Smooth muscle cell (in vitro differentiated cells): Measurements from ENCODE around the gene SIAH3. TPM values are rescaled to one million over a fixed set of nuclear protein-coding genes. Genes with fewer than 3 reads are reported as not detected.

Experiments used
- DNase-seq: peaks from one replicate; lab custom pipeline; 2025; ENCODE audit not compliant: unreplicated experiment; lab: John Stamatoyannopoulos, UW
- H2AFZ ChIP-seq: fragments of 200-600 bp; sonication (generic); 2 replicates; pipeline ENCODE4 v1.6.0; 2016; ENCODE audit warnings: antibody characterized with exemption, low read depth, mild to moderate bottlenecking
- H3F3A ChIP-seq: fragments of 200-600 bp; sonication (generic); 2 replicates; pipeline ENCODE4 v1.6.0; 2017; ENCODE audit warnings: antibody characterized with exemption, low read depth
- H3K27ac ChIP-seq: fragments of 200-600 bp; sonication (generic); 2 replicates; pipeline ENCODE4 v1.5.1; 2016; ENCODE audit warnings: low read depth, mild to moderate bottlenecking
- H3K27me3 ChIP-seq: fragments of 200-600 bp; sonication (generic); 2 replicates; pipeline ENCODE4 v1.6.1; 2016; ENCODE audit warnings: low read depth, mild to moderate bottlenecking
- H3K36me3 ChIP-seq: fragments of 200-600 bp; sonication (generic); 2 replicates; pipeline ENCODE4 v1.5.1; 2016; ENCODE audit warnings: low read depth
- H3K4me1 ChIP-seq: fragments of 200-600 bp; sonication (generic); 2 replicates; pipeline ENCODE4 v1.5.1; 2016; ENCODE audit warnings: low read depth
- H3K4me2 ChIP-seq: fragments of 200-600 bp; sonication (generic); 2 replicates; pipeline ENCODE4 v1.6.0; 2016; ENCODE audit warnings: mild to moderate bottlenecking
- H3K4me3 ChIP-seq: fragments of 200-600 bp; sonication (generic); 2 replicates; pipeline ENCODE4 v1.5.1; 2016; ENCODE audit warnings: mild to moderate bottlenecking
- H3K79me2 ChIP-seq: fragments of 200-600 bp; sonication (generic); 2 replicates; pipeline ENCODE4 v1.6.0; 2016; ENCODE audit warnings: low read depth, mild to moderate bottlenecking
- H3K9ac ChIP-seq: fragments of 200-600 bp; sonication (generic); 2 replicates; pipeline ENCODE4 v1.6.0; 2016; ENCODE audit warnings: low read depth
- H3K9me3 ChIP-seq: fragments of 200-600 bp; sonication (generic); replicated peaks from 2 replicates; pipeline ENCODE4 v1.5.1; 2016; ENCODE audit warnings: low read depth
- H4K20me1 ChIP-seq: fragments of 200-600 bp; sonication (generic); 2 replicates; pipeline ENCODE4 v1.6.0; 2016; ENCODE audit warnings: low read depth
- WGBS: methylation state at CpG from one replicate; pipeline ENCODE4 v1.1.7; 2016; ENCODE audit warnings: low lambda C conversion rate; 5-methylcytosine and 5-hydroxymethylcytosine counted together
- polyA plus RNA-seq: library from polyadenylated mRNA; unstranded; fragments of >200 nt; fragmentation: Nextera tagmentation; extraction: Ambion mirVana; gene quantifications from 2 replicates; pipeline ENCODE4 v1.2.1, GENCODE V29; 2016
- total RNA-seq: library from RNA; depleted of rRNA; stranded (reverse); fragments of >200 nt; gene quantifications from 2 replicates; pipeline ENCODE4 v1.2.3, GENCODE V29; 2014
- TF ChIP-seq, protein P1 (sequence below): fragments of 200-600 bp; sonication (generic); IDR thresholded peaks from 2 replicates; pipeline ENCODE4 v1.5.1; 2017; ENCODE audit warnings: borderline replicate concordance, mild to moderate bottlenecking, antibody characterized with exemption; ENCODE audit not compliant: insufficient read depth, poor library complexity, severe bottlenecking

The SIAH3 gene
- total and polyA plus RNA-seq, 2 experiments from 2014 or later = not detected

DNA sequence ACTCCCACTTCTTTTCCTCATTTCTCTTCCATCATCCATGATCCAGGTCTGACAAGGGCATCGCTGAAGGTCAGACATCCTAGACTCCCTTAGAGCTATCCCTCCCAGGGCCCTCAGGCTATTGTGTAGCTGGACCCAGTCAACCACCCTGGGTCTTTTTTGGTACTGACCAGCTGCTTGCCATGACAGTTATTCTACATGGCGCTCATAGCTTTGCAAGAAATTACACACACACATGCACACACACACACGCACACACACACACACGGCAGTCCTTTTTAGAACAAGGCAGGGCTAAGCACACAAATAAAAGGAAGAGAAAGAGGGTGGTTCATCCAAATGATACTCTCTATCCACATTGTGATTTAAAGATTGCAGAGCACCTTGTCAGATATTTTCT lies 18.3 kb downstream of the SIAH3 start:
- H3K36me3 ChIP-seq = no peaks in the 10 kb centered on the region
- no peak for DNase-seq
- no peaks in the 10 kb centered on the region for H3F3A ChIP-seq
- peaks cover 11% of the 10 kb centered on the region for H3K4me1 ChIP-seq
- H3K4me3 ChIP-seq = no peak overlapping the region
- WGBS = 89% methylated on average over 4 of the region's 4 CpGs
- no peak overlapping the region for H3K9ac ChIP-seq
- H2AFZ ChIP-seq = no peak overlapping the region
- H3K27me3 ChIP-seq = peaks cover 16% of the 10 kb centered on the region
- H4K20me1 ChIP-seq = no peaks in the 10 kb centered on the region
- TF ChIP-seq, protein P1, sequence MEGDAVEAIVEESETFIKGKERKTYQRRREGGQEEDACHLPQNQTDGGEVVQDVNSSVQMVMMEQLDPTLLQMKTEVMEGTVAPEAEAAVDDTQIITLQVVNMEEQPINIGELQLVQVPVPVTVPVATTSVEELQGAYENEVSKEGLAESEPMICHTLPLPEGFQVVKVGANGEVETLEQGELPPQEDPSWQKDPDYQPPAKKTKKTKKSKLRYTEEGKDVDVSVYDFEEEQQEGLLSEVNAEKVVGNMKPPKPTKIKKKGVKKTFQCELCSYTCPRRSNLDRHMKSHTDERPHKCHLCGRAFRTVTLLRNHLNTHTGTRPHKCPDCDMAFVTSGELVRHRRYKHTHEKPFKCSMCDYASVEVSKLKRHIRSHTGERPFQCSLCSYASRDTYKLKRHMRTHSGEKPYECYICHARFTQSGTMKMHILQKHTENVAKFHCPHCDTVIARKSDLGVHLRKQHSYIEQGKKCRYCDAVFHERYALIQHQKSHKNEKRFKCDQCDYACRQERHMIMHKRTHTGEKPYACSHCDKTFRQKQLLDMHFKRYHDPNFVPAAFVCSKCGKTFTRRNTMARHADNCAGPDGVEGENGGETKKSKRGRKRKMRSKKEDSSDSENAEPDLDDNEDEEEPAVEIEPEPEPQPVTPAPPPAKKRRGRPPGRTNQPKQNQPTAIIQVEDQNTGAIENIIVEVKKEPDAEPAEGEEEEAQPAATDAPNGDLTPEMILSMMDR = no peak
- no peaks in the 10 kb centered on the region for H3K9me3 ChIP-seq
- H3K79me2 ChIP-seq = no peaks in the 10 kb centered on the region
- no peak overlapping the region for H3K4me2 ChIP-seq
- no peak overlapping the region for H3K27ac ChIP-seq

DNA sequence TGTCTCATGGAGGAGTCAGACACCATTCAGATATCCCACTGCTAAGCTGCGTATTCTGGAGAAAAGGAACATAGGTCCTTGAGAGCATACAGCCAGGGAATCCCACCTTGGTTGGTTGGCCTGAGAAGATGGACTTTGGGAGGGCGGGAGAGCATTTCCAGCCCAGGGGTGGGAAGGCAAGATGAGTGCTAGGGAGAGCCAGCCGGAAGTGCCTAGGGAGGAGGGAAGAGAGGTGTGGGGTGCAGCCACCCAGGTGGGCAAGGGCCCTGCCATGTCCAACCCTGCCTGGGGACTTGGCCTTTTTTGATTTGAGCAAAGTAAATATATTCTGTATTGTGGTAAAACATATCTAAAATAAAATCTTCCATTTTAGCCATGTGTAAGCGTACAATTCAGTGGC lies 19.7 kb downstream of the SIAH3 start:
- Histone ChIP-seq H3K27me3 (peaks cover 8% of the 10 kb centered on the region), H3K4me2 (no peak overlapping the region), H3F3A (no peaks in the 10 kb centered on the region), H3K4me1 (peaks cover 11% of the 10 kb centered on the region), H3K9me3 (no peaks in the 10 kb centered on the region), H3K36me3 (no peaks in the 10 kb centered on the region), H4K20me1 (no peaks in the 10 kb centered on the region), H3K79me2 (no peaks in the 10 kb centered on the region), H3K9ac (no peak overlapping the region), H3K4me3 (no peak overlapping the region), H3K27ac (no peak overlapping the region), H2AFZ (no peak overlapping the region)
- TF ChIP-seq, protein P1 = no peak
- 96% methylated on average over 4 of the region's 4 CpGs for WGBS
- no peak for DNase-seq

DNA sequence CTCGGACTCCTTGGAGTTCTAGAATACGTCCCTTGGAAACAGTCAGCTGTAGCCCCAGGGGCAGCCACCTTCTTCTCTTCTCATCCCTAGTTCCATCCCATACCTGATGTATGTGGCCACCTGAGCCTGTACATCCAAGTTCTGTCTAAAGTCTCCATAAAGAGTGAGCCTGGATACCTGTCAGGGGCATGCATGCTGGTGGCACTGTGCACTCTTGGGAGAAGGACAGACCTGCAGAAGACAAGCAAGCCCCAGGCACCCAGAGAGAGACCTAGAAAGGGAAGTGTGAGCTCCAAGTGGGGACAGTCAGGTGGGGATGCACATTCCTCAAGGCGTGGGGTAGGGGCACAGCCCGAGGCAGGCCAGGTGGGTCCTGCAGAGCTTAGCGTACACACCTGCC lies 21.4 kb downstream of the SIAH3 start:
- Histone ChIP-seq H2AFZ (no peak overlapping the region), H3K27ac (no peak overlapping the region), H3K79me2 (no peaks in the 10 kb centered on the region), H3K9me3 (no peaks in the 10 kb centered on the region), H3K4me1 (peaks cover 11% of the 10 kb centered on the region), H3K36me3 (no peaks in the 10 kb centered on the region), H3K4me3 (no peak overlapping the region), H3K9ac (no peak overlapping the region), H4K20me1 (no peaks in the 10 kb centered on the region), H3K27me3 (no peaks in the 10 kb centered on the region), H3K4me2 (no peak overlapping the region), H3F3A (no peaks in the 10 kb centered on the region)
- DNase-seq = no peak
- TF ChIP-seq, protein P1 = no peak
- 97% methylated on average over 5 of the region's 5 CpGs for WGBS

DNA sequence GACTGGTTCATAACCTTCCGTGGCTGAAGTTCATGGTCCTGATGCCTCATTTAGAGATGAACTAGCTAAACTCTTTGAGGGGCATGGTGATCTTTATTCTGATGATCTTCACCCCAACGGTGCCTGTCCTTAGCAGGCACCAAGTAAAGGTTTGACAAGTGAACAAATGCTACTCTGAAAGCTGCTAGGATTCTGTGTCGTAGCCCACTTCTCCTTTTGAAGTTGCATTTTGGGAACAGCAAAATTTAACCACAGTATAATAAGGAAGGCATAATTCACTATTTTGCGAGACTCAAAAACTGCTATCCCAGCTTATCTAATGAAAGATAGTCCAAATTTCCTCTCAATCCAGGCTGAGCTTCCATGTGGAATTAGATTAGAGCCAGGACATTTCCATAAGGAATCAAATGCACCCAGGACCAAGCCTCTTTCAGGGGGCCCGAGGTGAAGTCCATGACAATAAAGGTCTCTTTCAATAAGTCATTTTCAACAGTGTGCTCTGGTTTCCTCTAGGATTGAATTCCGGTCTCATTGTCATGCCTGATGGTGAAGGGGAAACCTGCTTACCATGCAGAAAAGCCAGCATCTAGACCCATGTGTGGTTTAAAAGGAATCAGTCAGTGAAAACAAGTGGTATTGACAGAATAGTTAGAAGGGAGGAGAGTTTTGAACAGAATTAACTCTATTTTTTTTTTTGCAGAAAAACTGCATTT lies 23.1 kb downstream of the SIAH3 start:
- H2AFZ ChIP-seq = no peak overlapping the region
- no peak overlapping the region for H3K27ac ChIP-seq
- TF ChIP-seq, protein P1 = no peak
- H3K4me3 ChIP-seq = no peak overlapping the region
- H3K4me2 ChIP-seq = no peak overlapping the region
- H3K9me3 ChIP-seq = no peaks in the 10 kb centered on the region
- H3K27me3 ChIP-seq = no peaks in the 10 kb centered on the region
- H4K20me1 ChIP-seq = no peaks in the 10 kb centered on the region
- no peaks in the 10 kb centered on the region for H3K36me3 ChIP-seq
- 89% methylated on average over 6 of the region's 6 CpGs for WGBS
- H3K4me1 ChIP-seq = no peaks in the 10 kb centered on the region
- no peak for DNase-seq
- H3F3A ChIP-seq = no peaks in the 10 kb centered on the region
- no peak overlapping the region for H3K9ac ChIP-seq
- H3K79me2 ChIP-seq = no peaks in the 10 kb centered on the region
